Stomach (tissue), 4 donors: ENCODE results near the gene PIP5K1B.

Experiments
- POLR2AphosphoS5 ChIP-seq, 3 donors: sonication (generic); formaldehyde crosslinking; IDR thresholded peaks; one replicate each; pipeline ENCODE4 v1.6.1; 2016; ENCODE audit warnings: antibody characterized with exemption in 3 of 3
- TF ChIP-seq, protein P1 (sequence below), 7 experiments: fragments of 450-650 bp in 4 of 7; fragments of 200-600 bp in 3 of 7; sonication (generic) in 3 of 7; IDR thresholded peaks; one replicate each; pipeline ENCODE4 v1.5.1; 2016 to 2019; ENCODE audit warnings: antibody characterized with exemption in 7 of 7, control low read depth in 2 of 7, mild to moderate bottlenecking in 1 of 7

DNA sequence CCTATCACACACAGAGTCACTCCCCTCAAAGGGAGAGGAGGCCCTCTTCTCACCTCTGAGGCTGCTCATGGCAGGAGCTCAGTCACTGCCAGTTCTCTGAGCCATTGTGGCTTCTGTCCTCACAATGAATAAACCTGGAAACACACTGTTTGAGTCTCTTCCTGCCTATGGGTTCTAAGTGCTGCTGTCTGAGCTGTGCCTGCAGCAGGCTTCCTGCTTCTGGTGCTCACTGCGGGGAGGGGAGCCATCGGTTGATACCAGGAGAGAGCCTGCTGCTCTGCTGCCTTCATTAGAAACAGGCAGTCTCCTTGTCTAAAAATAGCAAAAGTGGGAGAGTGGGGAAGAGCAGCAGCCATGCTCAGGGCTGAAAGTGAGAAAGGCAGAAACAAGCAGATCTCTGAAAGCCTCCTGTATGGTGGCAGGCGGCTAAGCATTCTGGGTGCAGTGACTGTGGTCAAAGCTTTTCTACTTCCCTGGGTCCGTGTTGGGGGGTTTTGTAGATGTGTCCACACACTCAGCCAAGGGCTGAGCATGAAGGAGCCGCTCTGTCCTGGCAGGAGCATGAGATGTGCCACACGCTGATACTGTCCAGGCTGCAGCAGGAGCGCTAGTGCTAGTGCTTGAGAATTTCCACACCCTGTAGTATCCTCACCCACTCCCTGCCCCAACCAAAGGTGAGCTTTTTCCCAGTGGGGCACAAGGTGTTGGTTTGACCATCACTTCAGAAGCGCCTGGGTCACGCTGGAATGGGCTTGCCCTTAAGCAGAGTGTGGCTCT is 274.7 kb downstream of the PIP5K1B start:
- TF ChIP-seq, protein P1, sequence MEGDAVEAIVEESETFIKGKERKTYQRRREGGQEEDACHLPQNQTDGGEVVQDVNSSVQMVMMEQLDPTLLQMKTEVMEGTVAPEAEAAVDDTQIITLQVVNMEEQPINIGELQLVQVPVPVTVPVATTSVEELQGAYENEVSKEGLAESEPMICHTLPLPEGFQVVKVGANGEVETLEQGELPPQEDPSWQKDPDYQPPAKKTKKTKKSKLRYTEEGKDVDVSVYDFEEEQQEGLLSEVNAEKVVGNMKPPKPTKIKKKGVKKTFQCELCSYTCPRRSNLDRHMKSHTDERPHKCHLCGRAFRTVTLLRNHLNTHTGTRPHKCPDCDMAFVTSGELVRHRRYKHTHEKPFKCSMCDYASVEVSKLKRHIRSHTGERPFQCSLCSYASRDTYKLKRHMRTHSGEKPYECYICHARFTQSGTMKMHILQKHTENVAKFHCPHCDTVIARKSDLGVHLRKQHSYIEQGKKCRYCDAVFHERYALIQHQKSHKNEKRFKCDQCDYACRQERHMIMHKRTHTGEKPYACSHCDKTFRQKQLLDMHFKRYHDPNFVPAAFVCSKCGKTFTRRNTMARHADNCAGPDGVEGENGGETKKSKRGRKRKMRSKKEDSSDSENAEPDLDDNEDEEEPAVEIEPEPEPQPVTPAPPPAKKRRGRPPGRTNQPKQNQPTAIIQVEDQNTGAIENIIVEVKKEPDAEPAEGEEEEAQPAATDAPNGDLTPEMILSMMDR (IDR thresholded peaks at IDR 0.05) = no peak
- TF ChIP-seq POLR2AphosphoS5 (IDR thresholded peaks at IDR 0.05) = no peak
